Endodermal cell (in vitro differentiated cells): ENCODE data around the gene F2RL2. TPM values are rescaled to one million over a fixed set of nuclear protein-coding genes. Genes with fewer than 3 reads are reported as not detected.

Experiments used
- DNase-seq: peaks from one replicate; pipeline ENCODE4 v3.0.0-alpha.2; 2017
- H3K27ac ChIP-seq: 2 replicates; pipeline ENCODE4 v1.5.1; 2013; ENCODE audit warnings: mild to moderate bottlenecking, low read depth, low read length, moderate library complexity
- H3K27me3 ChIP-seq: 2 replicates; pipeline ENCODE4 v1.6.1; 2013; ENCODE audit warnings: mild to moderate bottlenecking, low read length, moderate library complexity; ENCODE audit not compliant: insufficient read depth, control insufficient read depth, poor library complexity, severe bottlenecking
- H3K36me3 ChIP-seq: 2 replicates; pipeline ENCODE4 v1.7.0; 2013; ENCODE audit warnings: mild to moderate bottlenecking, low read length, moderate library complexity; ENCODE audit not compliant: control insufficient read depth, insufficient read depth
- H3K4me1 ChIP-seq: one replicate; pipeline ENCODE4 v1.7.0; 2013; ENCODE audit warnings: low read length; ENCODE audit not compliant: control insufficient read depth, insufficient read depth
- H3K4me3 ChIP-seq: 2 replicates; pipeline ENCODE4 v1.5.1; 2013; ENCODE audit warnings: mild to moderate bottlenecking, low read length, moderate library complexity
- H3K9ac ChIP-seq: 2 replicates; pipeline ENCODE4 v1.6.1; 2013; ENCODE audit warnings: mild to moderate bottlenecking, low read length, moderate library complexity; ENCODE audit not compliant: poor library complexity, severe bottlenecking; ENCODE audit errors: extremely low read depth
- H3K9me3 ChIP-seq: 2 replicates; pipeline ENCODE4 v1.6.1; 2013; ENCODE audit warnings: mild to moderate bottlenecking, low read length, moderate library complexity; ENCODE audit not compliant: control insufficient read depth
- H3K27ac Mint-ChIP-seq: 2 replicates; pipeline ENCODE4 v1.8.0; 2020; ENCODE audit warnings: mixed read lengths
- H3K27me3 Mint-ChIP-seq: 2 replicates; pipeline ENCODE4 v1.8.0; 2021; ENCODE audit warnings: mild to moderate bottlenecking, mixed read lengths; ENCODE audit not compliant: insufficient read depth
- H3K36me3 Mint-ChIP-seq: 2 replicates; pipeline ENCODE4 v1.8.0; 2020; ENCODE audit warnings: low read depth, mixed read lengths
- H3K4me1 Mint-ChIP-seq: 2 replicates; pipeline ENCODE4 v1.8.0; 2020; ENCODE audit warnings: mixed read lengths
- H3K4me3 Mint-ChIP-seq: 2 replicates; pipeline ENCODE4 v1.8.0; 2020; ENCODE audit warnings: mild to moderate bottlenecking, moderate library complexity, mixed read lengths
- H3K9me3 Mint-ChIP-seq: 2 replicates; pipeline ENCODE4 v1.8.0; 2020; ENCODE audit warnings: mild to moderate bottlenecking, mixed read lengths
- WGBS, 2 experiments: methylation state at CpG; one replicate each; pipeline versions ENCODE4 v1.1.5 to v1.1.7; 2013; ENCODE audit warnings: missing lambda C conversion rate in 2 of 2, mixed read lengths in 1 of 2; ENCODE audit not compliant: insufficient coverage in 1 of 2, insufficient read length in 1 of 2; 5-methylcytosine and 5-hydroxymethylcytosine counted together
- total RNA-seq, 2 donors: library from RNA; stranded (reverse); fragmentation: NEBNext Ultra II Directional in 1 of 2; extraction: Animal tissue kit (Norgen Biotek cat#: 25700) in 1 of 2; gene quantifications; 2 replicates in 1 of 2; 3 replicates in 1 of 2; pipeline ENCODE4 v1.2.1, GENCODE V29; 2021
- TF ChIP-seq, protein P1 (sequence below): fragments of 200-600 bp; sonication (generic); conservative IDR thresholded peaks from 2 replicates; pipeline ENCODE4 v1.5.0; 2021; ENCODE audit warnings: antibody characterized with exemption, mild to moderate bottlenecking

Gene F2RL2
- total RNA-seq, 2 donors from 2014 or later: 0.18 to 0.53 TPM

DNA sequence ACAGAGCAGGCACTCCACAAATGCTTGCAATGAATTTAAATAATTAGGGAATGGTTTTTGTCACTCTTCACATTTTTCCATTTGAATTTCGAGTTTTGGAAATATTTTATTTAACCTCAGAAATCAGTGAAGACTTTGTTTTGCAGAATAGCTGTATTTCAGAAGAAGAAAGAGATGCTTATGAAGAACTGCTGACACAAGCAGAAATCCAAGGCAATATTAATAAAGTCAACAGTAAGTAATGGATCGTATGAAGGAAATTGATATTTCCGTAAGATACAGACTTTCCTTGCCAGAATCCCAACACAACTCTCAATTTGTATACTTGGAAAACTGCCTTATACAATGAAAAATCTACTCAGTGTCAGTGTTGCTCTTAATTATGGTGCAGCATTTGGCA lies 30.5 kb downstream of the F2RL2 start:
- H3K36me3 Mint-ChIP-seq: no peaks in the 10 kb centered on the region
- Histone ChIP-seq H3K4me1 (no peaks in the 10 kb centered on the region), H3K36me3 (no peaks in the 10 kb centered on the region), H3K9me3 (no peaks in the 10 kb centered on the region), H3K9ac (no peak overlapping the region), H3K27me3 (peaks cover 6% of the 10 kb centered on the region), H3K4me3 (no peak overlapping the region), H3K27ac (no peak overlapping the region)
- no peaks in the 10 kb centered on the region for H3K4me1 Mint-ChIP-seq
- H3K27ac Mint-ChIP-seq: no peak overlapping the region
- 76 to 80% methylated on average over 2 to 3 of the region's 3 CpGs for WGBS, 2 experiments
- peaks cover 17% of the 10 kb centered on the region for H3K27me3 Mint-ChIP-seq
- no peaks in the 10 kb centered on the region for H3K9me3 Mint-ChIP-seq
- no peak overlapping the region for H3K4me3 Mint-ChIP-seq
- no peak for DNase-seq
- TF ChIP-seq, protein P1, sequence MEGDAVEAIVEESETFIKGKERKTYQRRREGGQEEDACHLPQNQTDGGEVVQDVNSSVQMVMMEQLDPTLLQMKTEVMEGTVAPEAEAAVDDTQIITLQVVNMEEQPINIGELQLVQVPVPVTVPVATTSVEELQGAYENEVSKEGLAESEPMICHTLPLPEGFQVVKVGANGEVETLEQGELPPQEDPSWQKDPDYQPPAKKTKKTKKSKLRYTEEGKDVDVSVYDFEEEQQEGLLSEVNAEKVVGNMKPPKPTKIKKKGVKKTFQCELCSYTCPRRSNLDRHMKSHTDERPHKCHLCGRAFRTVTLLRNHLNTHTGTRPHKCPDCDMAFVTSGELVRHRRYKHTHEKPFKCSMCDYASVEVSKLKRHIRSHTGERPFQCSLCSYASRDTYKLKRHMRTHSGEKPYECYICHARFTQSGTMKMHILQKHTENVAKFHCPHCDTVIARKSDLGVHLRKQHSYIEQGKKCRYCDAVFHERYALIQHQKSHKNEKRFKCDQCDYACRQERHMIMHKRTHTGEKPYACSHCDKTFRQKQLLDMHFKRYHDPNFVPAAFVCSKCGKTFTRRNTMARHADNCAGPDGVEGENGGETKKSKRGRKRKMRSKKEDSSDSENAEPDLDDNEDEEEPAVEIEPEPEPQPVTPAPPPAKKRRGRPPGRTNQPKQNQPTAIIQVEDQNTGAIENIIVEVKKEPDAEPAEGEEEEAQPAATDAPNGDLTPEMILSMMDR: no peak

DNA sequence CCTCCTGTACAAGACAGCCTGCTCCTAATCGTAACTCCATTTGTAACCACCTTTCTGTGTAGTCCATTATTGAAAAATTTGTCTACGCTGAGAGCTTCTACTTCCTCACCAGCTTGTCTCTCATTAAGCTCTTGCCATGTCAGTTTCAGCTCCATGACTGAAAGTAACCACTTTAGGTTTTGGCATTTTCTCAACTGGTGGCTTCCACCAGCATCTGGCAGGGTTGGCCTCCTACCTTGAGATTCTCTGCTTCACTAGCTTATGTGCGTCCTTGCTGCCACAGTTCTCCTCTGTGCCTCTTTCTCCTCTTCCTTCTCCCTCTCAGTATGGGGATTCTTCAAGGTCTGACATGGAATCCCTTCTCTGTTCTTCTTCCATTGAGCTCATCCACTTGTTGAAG lies 31.8 kb downstream of the F2RL2 start:
- Mint-ChIP-seq H3K27me3 (peaks cover 12% of the 10 kb centered on the region), H3K27ac (no peak overlapping the region), H3K36me3 (no peaks in the 10 kb centered on the region), H3K9me3 (no peaks in the 10 kb centered on the region), H3K4me3 (no peak overlapping the region), H3K4me1 (no peaks in the 10 kb centered on the region)
- H3K27me3 ChIP-seq: peaks cover 6% of the 10 kb centered on the region
- TF ChIP-seq, protein P1: no peak
- H3K27ac ChIP-seq: no peak overlapping the region
- H3K36me3 ChIP-seq: no peaks in the 10 kb centered on the region
- no peak overlapping the region for H3K9ac ChIP-seq
- no peak overlapping the region for H3K4me3 ChIP-seq
- H3K4me1 ChIP-seq: no peaks in the 10 kb centered on the region
- DNase-seq: no peak
- 83 to 93% methylated on average over 3 of the region's 3 CpGs for WGBS, 2 experiments
- H3K9me3 ChIP-seq: no peaks in the 10 kb centered on the region

DNA sequence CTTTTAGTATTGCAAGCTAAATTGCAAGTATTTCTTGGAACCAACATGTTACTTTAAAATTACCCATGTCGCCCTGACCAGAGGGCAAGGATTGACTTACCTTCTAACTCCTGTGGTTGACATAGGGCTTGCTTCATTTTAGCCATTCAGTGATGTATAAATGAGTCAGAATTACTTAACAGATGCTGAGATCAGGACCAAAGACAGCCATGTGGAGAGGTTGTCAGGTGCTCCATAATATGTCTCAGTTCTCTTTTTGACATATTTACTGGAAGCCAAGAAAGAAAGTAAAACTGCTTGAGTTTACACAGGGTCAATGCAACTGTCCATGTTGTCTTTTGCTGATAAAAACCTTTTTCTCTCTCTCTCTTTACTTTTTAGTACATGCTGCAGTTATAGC lies 33.2 kb downstream of the F2RL2 start:
- H3K36me3 ChIP-seq: no peaks in the 10 kb centered on the region
- no peak overlapping the region for H3K27ac ChIP-seq
- H3K36me3 Mint-ChIP-seq: no peaks in the 10 kb centered on the region
- no peaks in the 10 kb centered on the region for H3K27me3 ChIP-seq
- DNase-seq: no peak
- WGBS, 2 experiments: 100% methylated on average over 1 of the region's 1 CpG
- no peaks in the 10 kb centered on the region for H3K4me1 ChIP-seq
- H3K9ac ChIP-seq: no peak overlapping the region
- H3K4me1 Mint-ChIP-seq: no peaks in the 10 kb centered on the region
- H3K4me3 Mint-ChIP-seq: no peak overlapping the region
- no peak overlapping the region for H3K4me3 ChIP-seq
- no peaks in the 10 kb centered on the region for H3K9me3 ChIP-seq
- no peaks in the 10 kb centered on the region for H3K9me3 Mint-ChIP-seq
- no peak overlapping the region for H3K27ac Mint-ChIP-seq
- TF ChIP-seq, protein P1: no peak
- peaks cover 11% of the 10 kb centered on the region for H3K27me3 Mint-ChIP-seq
